Measurements from ENCODE around the gene RTN4RL1.

DNA sequence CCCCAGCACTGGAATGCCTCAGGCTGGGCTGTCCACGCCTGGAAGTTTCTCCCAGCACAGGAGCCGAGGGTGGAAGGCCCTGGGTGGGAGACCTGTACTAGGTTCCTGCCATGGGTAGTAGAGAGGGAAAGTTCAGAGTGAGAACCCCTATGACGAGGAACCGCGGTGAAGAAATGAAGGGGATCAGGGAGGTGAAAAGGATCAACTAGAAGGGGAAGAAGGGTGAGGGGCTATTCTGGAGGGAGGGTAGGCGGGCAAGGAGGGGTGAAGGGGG is 35.2 kb upstream of the RTN4RL1 start:
- TF ChIP-seq, protein P1, sequence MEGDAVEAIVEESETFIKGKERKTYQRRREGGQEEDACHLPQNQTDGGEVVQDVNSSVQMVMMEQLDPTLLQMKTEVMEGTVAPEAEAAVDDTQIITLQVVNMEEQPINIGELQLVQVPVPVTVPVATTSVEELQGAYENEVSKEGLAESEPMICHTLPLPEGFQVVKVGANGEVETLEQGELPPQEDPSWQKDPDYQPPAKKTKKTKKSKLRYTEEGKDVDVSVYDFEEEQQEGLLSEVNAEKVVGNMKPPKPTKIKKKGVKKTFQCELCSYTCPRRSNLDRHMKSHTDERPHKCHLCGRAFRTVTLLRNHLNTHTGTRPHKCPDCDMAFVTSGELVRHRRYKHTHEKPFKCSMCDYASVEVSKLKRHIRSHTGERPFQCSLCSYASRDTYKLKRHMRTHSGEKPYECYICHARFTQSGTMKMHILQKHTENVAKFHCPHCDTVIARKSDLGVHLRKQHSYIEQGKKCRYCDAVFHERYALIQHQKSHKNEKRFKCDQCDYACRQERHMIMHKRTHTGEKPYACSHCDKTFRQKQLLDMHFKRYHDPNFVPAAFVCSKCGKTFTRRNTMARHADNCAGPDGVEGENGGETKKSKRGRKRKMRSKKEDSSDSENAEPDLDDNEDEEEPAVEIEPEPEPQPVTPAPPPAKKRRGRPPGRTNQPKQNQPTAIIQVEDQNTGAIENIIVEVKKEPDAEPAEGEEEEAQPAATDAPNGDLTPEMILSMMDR (IDR thresholded peaks at IDR 0.05; ENCODE audit: insufficient read depth, low read length, poor library complexity, severe bottlenecking): no peak
- no peak for TF ChIP-seq EZH2phosphoT487 (conservative IDR thresholded peaks at IDR 0.05; ENCODE audit: low read length)

Measured in SU-DHL-6 (cell line).